ENCODE results near the gene FAM50B. TPM values are rescaled to one million over a fixed set of nuclear protein-coding genes. Genes with fewer than 3 reads are reported as not detected.
A peak's percentile ranks its signal among the peaks of the same experiment; 100 is the strongest.

The FAM50B gene
- total RNA-seq, 4 donors from 2014 or later: 1.8 to 25.4 (median 12.2) TPM

- no peak overlapping the region for H3K27ac ChIP-seq
- DNase-seq: no peak
- no peak overlapping the region for H3K4me3 ChIP-seq
- H3K4me1 ChIP-seq: no peaks in the 10 kb centered on the region
- no peaks in the 10 kb centered on the region for H3K27me3 ChIP-seq
- H3K36me3 ChIP-seq: no peaks in the 10 kb centered on the region
- TF ChIP-seq CTCF (IDR thresholded peaks at IDR 0.05): no peak
- TF ChIP-seq POLR2A (IDR thresholded peaks at IDR 0.05): no peak
- no peaks in the 10 kb centered on the region for H3K9me3 ChIP-seq
- intact Hi-C loops (cut with DNase I; ENCODE audit: low total_unique reads): no loop called here
Observed at GRCh38 chr6:3872370-3872854, 23.2 kb downstream of the FAM50B start.

- Histone ChIP-seq H3K27ac (no peak overlapping the region), H3K27me3 (no peaks in the 10 kb centered on the region), H3K9me3 (no peaks in the 10 kb centered on the region), H3K36me3 (no peaks in the 10 kb centered on the region), H3K4me3 (no peak overlapping the region), H3K4me1 (no peaks in the 10 kb centered on the region)
- no peak for DNase-seq
- TF ChIP-seq POLR2A (IDR thresholded peaks at IDR 0.05) (no peak), CTCF (IDR thresholded peaks at IDR 0.05) (no peak)
- intact Hi-C loops (cut with DNase I; ENCODE audit: low total_unique reads): no loop called here
Observed at GRCh38 chr6:3873051-3873450, 23.9 kb downstream of the FAM50B start.

GRCh38 chr6:3874069-3874468 lies 24.9 kb downstream of the FAM50B start:
- H3K4me3 ChIP-seq: no peak overlapping the region
- no peaks in the 10 kb centered on the region for H3K27me3 ChIP-seq
- intact Hi-C loops (cut with DNase I; ENCODE audit: low total_unique reads): no loop called here
- DNase-seq: no peak
- no peaks in the 10 kb centered on the region for H3K36me3 ChIP-seq
- no peaks in the 10 kb centered on the region for H3K9me3 ChIP-seq
- TF ChIP-seq CTCF (IDR thresholded peaks at IDR 0.05) (no peak), POLR2A (IDR thresholded peaks at IDR 0.05) (no peak)
- no peak overlapping the region for H3K27ac ChIP-seq
- no peaks in the 10 kb centered on the region for H3K4me1 ChIP-seq

GRCh38 chr6:3875486-3875885 lies 26.3 kb downstream of the FAM50B start:
- Histone ChIP-seq H3K36me3 (no peaks in the 10 kb centered on the region), H3K4me3 (no peak overlapping the region), H3K9me3 (no peaks in the 10 kb centered on the region), H3K4me1 (no peaks in the 10 kb centered on the region), H3K27ac (no peak overlapping the region), H3K27me3 (no peaks in the 10 kb centered on the region)
- DNase-seq: no peak
- TF ChIP-seq CTCF (IDR thresholded peaks at IDR 0.05): no peak
- intact Hi-C loops (cut with DNase I; ENCODE audit: low total_unique reads): no loop called here

DNA sequence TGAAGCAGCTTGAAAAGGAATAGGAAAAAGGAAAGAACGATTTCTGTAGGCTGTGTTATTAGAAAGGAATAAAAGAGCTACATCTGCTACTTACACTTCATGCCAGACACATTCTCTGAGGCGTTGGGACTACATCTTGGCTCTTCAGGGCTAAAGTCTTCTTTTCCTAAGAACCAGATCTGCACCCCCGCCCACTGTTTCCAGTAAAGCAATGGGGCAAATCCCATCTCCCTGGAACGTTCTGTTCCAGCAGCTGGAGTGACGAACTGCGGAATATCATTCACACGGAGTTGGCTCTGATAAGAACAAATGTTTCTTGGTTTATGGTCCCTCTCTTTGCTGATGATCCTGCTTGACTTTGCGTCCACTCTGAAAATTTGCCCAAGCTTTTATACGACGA lies 26.9 kb downstream of the FAM50B start:
- no peak overlapping the region for H3K27ac ChIP-seq
- H3K4me3 ChIP-seq: no peak overlapping the region
- no peaks in the 10 kb centered on the region for H3K4me1 ChIP-seq
- H3K27me3 ChIP-seq: no peaks in the 10 kb centered on the region
- H3K36me3 ChIP-seq: no peaks in the 10 kb centered on the region
- DNase-seq: peak in 1 of 2 donors; percentile 51
- no peaks in the 10 kb centered on the region for H3K9me3 ChIP-seq
- no peak for TF ChIP-seq CTCF (IDR thresholded peaks at IDR 0.05)
- no peak for TF ChIP-seq POLR2A (IDR thresholded peaks at IDR 0.05)
- intact Hi-C loops (cut with DNase I; ENCODE audit: low total_unique reads): no loop called here

All from uterus (tissue), 4 donors.